Breast epithelium (tissue), 4 donors: ENCODE data around the gene ANKS1B. TPM values are rescaled to one million over a fixed set of nuclear protein-coding genes. Genes with fewer than 3 reads are reported as not detected.

Source experiments
- DNase-seq, 2 donors: peaks; one replicate each; pipeline ENCODE4 v3.0.0-alpha.2; 2019; ENCODE audit warnings: low spot score in 2 of 2
- H3K27ac ChIP-seq, 2 donors: fragments of 200-600 bp; sonication (generic) in 1 of 2; one replicate each; pipeline ENCODE4 v1.5.1; 2016 to 2019; ENCODE audit warnings: mild to moderate bottlenecking in 1 of 2
- H3K27me3 ChIP-seq, 2 donors: fragments of 200-600 bp; sonication (generic) in 1 of 2; one replicate each; pipeline versions ENCODE4 v1.5.1 to v1.6.0; 2017 to 2019; ENCODE audit warnings: control low read depth in 1 of 2, mild to moderate bottlenecking in 1 of 2
- H3K36me3 ChIP-seq: fragments of 200-600 bp; one replicate; pipeline ENCODE4 v1.5.1; 2019
- H3K4me1 ChIP-seq, 2 donors: fragments of 200-600 bp; sonication (generic); one replicate each; pipeline ENCODE4 v1.5.1; 2016 to 2019; ENCODE audit warnings: control low read depth in 1 of 2
- H3K4me3 ChIP-seq, 3 donors: fragments of 200-600 bp; sonication (generic); 1 replicate in 2 of 3; 2 replicates in 1 of 3; pipeline ENCODE4 v1.5.1; 2016 to 2019; ENCODE audit warnings: mild to moderate bottlenecking in 3 of 3, moderate library complexity in 2 of 3
- H3K9me3 ChIP-seq, 2 donors: fragments of 200-600 bp; sonication (generic) in 1 of 2; one replicate each; pipeline ENCODE4 v1.5.1; 2016 to 2019; ENCODE audit warnings: control low read depth in 1 of 2
- CTCF ChIP-seq, 3 donors: fragments of 450-650 bp; IDR thresholded peaks; one replicate each; pipeline ENCODE4 v1.5.1; 2016 to 2017; ENCODE audit warnings: antibody characterized with exemption in 3 of 3, mild to moderate bottlenecking in 3 of 3, moderate library complexity in 3 of 3
- POLR2A ChIP-seq: fragments of 450-650 bp; IDR thresholded peaks from one replicate; pipeline ENCODE4 v1.6.1; 2016; ENCODE audit warnings: antibody characterized with exemption, mild to moderate bottlenecking, moderate library complexity
- POLR2AphosphoS5 ChIP-seq, 3 donors: sonication (generic); formaldehyde crosslinking; IDR thresholded peaks; one replicate each; pipeline ENCODE4 v1.6.1; 2017; ENCODE audit warnings: antibody characterized with exemption in 3 of 3
- intact Hi-C: fragments of 100-400 bp; cut with DNase I; formaldehyde crosslinking; loops from one replicate; pipeline ENCODE4 v1.15.1; 2023; ENCODE audit warnings: low total_unique reads
- total RNA-seq, 3 donors: library from RNA; depleted of rRNA; stranded (reverse); fragments of >200 nt; gene quantifications; one replicate each; pipeline ENCODE4 v1.1.0, GENCODE V29; 2016

ANKS1B gene
- total RNA-seq, 3 donors from 2014 or later: 16.6 to 115 (median 32.4) TPM

GRCh38 chr12:99713946-99714520 lies 270.7 kb downstream of the ANKS1B start:
- H3K36me3 ChIP-seq: no peaks in the 10 kb centered on the region
- no peaks in the 10 kb centered on the region for H3K27me3 ChIP-seq
- H3K4me1 ChIP-seq: no peaks in the 10 kb centered on the region
- DNase-seq: no peak
- H3K27ac ChIP-seq: no peak overlapping the region
- TF ChIP-seq POLR2AphosphoS5 (IDR thresholded peaks at IDR 0.05) (no peak), CTCF (IDR thresholded peaks at IDR 0.05) (no peak), POLR2A (no peak)
- intact Hi-C loops: no loop called here
- H3K9me3 ChIP-seq: peaks cover 9 to 23% of the 10 kb centered on the region in 2 donors
- no peak overlapping the region for H3K4me3 ChIP-seq

- no peak overlapping the region for H3K4me3 ChIP-seq
- peaks cover 9 to 23% of the 10 kb centered on the region in 2 donors for H3K9me3 ChIP-seq
- no peaks in the 10 kb centered on the region for H3K27me3 ChIP-seq
- H3K27ac ChIP-seq: no peak overlapping the region
- TF ChIP-seq CTCF (IDR thresholded peaks at IDR 0.05): no peak
- no peak for TF ChIP-seq POLR2AphosphoS5 (IDR thresholded peaks at IDR 0.05)
- no peak for TF ChIP-seq POLR2A
- H3K4me1 ChIP-seq: no peaks in the 10 kb centered on the region
- no peaks in the 10 kb centered on the region for H3K36me3 ChIP-seq
- DNase-seq: no peak
- intact Hi-C loops: no loop called here
Observed at GRCh38 chr12:99712281-99712680, 272.5 kb downstream of the ANKS1B start.

- TF ChIP-seq POLR2A (no peak), POLR2AphosphoS5 (IDR thresholded peaks at IDR 0.05) (no peak), CTCF (IDR thresholded peaks at IDR 0.05) (no peak)
- Histone ChIP-seq H3K9me3 (peaks cover 9 to 23% of the 10 kb centered on the region in 2 donors), H3K4me3 (no peak overlapping the region), H3K27me3 (no peaks in the 10 kb centered on the region), H3K27ac (no peak overlapping the region), H3K36me3 (no peaks in the 10 kb centered on the region), H3K4me1 (no peaks in the 10 kb centered on the region)
- DNase-seq: no peak
- intact Hi-C loops: no loop called here
Observed at GRCh38 chr12:99711246-99711645, 273.5 kb downstream of the ANKS1B start.

- no peaks in the 10 kb centered on the region for H3K36me3 ChIP-seq
- no peak for TF ChIP-seq POLR2AphosphoS5 (IDR thresholded peaks at IDR 0.05)
- TF ChIP-seq POLR2A: no peak
- TF ChIP-seq CTCF (IDR thresholded peaks at IDR 0.05): no peak
- DNase-seq: no peak
- intact Hi-C loops: no loop called here
- H3K27me3 ChIP-seq: no peaks in the 10 kb centered on the region
- H3K27ac ChIP-seq: no peak overlapping the region
- peaks cover 9 to 23% of the 10 kb centered on the region in 2 donors for H3K9me3 ChIP-seq
- no peak overlapping the region for H3K4me3 ChIP-seq
- H3K4me1 ChIP-seq: no peaks in the 10 kb centered on the region
Observed at GRCh38 chr12:99709619-99710018, 275.1 kb downstream of the ANKS1B start.

GRCh38 chr12:99709116-99709515 lies 275.6 kb downstream of the ANKS1B start:
- no peak for DNase-seq
- Histone ChIP-seq H3K27me3 (no peaks in the 10 kb centered on the region), H3K4me1 (no peaks in the 10 kb centered on the region), H3K9me3 (peaks cover 5 to 18% of the 10 kb centered on the region in 2 donors), H3K36me3 (no peaks in the 10 kb centered on the region), H3K4me3 (no peak overlapping the region), H3K27ac (no peak overlapping the region)
- intact Hi-C loops: no loop called here
- TF ChIP-seq CTCF (IDR thresholded peaks at IDR 0.05): no peak
- TF ChIP-seq POLR2A: no peak
- no peak for TF ChIP-seq POLR2AphosphoS5 (IDR thresholded peaks at IDR 0.05)
